Measurements from ENCODE around the gene NOL3. TPM values are rescaled to one million over a fixed set of nuclear protein-coding genes. Genes with fewer than 3 reads are reported as not detected.
A peak's percentile ranks its signal among the peaks of the same experiment; 100 is the strongest.

NOL3 gene
- total and polyA plus RNA-seq, 2 of the 13 experiments (the other 11 are each of a cell fraction or from before 2014, with no cell fraction given), result 5.7 to 20.5 TPM

- TF ChIP-seq MAFK (conservative IDR thresholded peaks at IDR 0.05 in 1 of 2, IDR thresholded peaks at IDR 0.05 in 1 of 2; ENCODE audit: low read length in 2 of 2) (0 out of 4 replicates have a peak, but pooled peaks of 1 of the 2 experiments have one; percentile 27), NKX3-1 (CRISPR knock-in tag; IDR thresholded peaks at IDR 0.05) (no peak), ZBTB7B (CRISPR knock-in tag; IDR thresholded peaks at IDR 0.05) (0 out of 2 replicates have a peak, but pooled peaks have one; percentile 17), NONO (IDR thresholded peaks at IDR 0.05) (no peak), NONO (CRISPR knock-in tag; conservative IDR thresholded peaks at IDR 0.05) (0 out of 2 replicates have a peak, but pooled peaks have one; percentile 1), CHD4 (IDR thresholded peaks at IDR 0.05; ENCODE audit: borderline replicate concordance, low read length) (no peak), KDM5B (CRISPR knock-in tag; IDR thresholded peaks at IDR 0.05; ENCODE audit: borderline replicate concordance) (peak; percentile 60; the same call in 1 of the 2 replicates), PRPF4 (IDR thresholded peaks at IDR 0.05; ENCODE audit: low read depth, low read length, poor library complexity, severe bottlenecking) (no peak), LRRFIP1 (CRISPR knock-in tag; conservative IDR thresholded peaks at IDR 0.05) (no peak), POGZ (CRISPR knock-in tag; IDR thresholded peaks at IDR 0.05) (peak; percentile 18; the same call in 1 of the 2 replicates), ZNF691 (CRISPR knock-in tag; IDR thresholded peaks at IDR 0.05; ENCODE audit: borderline replicate concordance, low read depth) (0 out of 2 replicates have a peak, but pooled peaks have one; percentile 12), ZNF552 (CRISPR knock-in tag; IDR thresholded peaks at IDR 0.05; ENCODE audit: borderline replicate concordance) (peak; percentile 30; the same call in 1 of the 2 replicates), ZNF607 (CRISPR knock-in tag; IDR thresholded peaks at IDR 0.05; ENCODE audit: borderline replicate concordance) (peak; percentile 60), HIVEP1 (CRISPR knock-in tag; IDR thresholded peaks at IDR 0.05) (no peak), ZNF274 (CRISPR knock-in tag; IDR thresholded peaks at IDR 0.05) (0 out of 2 replicates have a peak, but pooled peaks have one; percentile 10), NFIC (IDR thresholded peaks at IDR 0.05; ENCODE audit: low read length) (no peak), MED8 (CRISPR knock-in tag; IDR thresholded peaks at IDR 0.05; ENCODE audit: insufficient replicate concordance) (no peak), CEBPG (CRISPR knock-in tag; IDR thresholded peaks at IDR 0.05) (peak; percentile 21; the same call in 1 of the 2 replicates), ARHGAP35 (CRISPR knock-in tag; IDR thresholded peaks at IDR 0.05; ENCODE audit: borderline replicate concordance) (no peak), YEATS4 (CRISPR knock-in tag; IDR thresholded peaks at IDR 0.05; ENCODE audit: borderline replicate concordance) (no peak), SAFB2 (CRISPR knock-in tag; IDR thresholded peaks at IDR 0.05; ENCODE audit: borderline replicate concordance, low read depth) (no peak; the same call in none of the 2 replicates), KAT7 (CRISPR knock-in tag; IDR thresholded peaks at IDR 0.05; ENCODE audit: borderline replicate concordance) (no peak), PHF8 (CRISPR knock-in tag; IDR thresholded peaks at IDR 0.05) (peak; percentile 72), ZNF788 (CRISPR knock-in tag; IDR thresholded peaks at IDR 0.05; ENCODE audit: borderline replicate concordance) (peak; percentile 5; the same call in 1 of the 2 replicates), ZNF570 (CRISPR knock-in tag; IDR thresholded peaks at IDR 0.05; ENCODE audit: borderline replicate concordance) (no peak), ZNF550 (CRISPR knock-in tag; IDR thresholded peaks at IDR 0.05; ENCODE audit: borderline replicate concordance) (no peak; the same call in 1 of the 2 replicates), PHF21A (CRISPR knock-in tag; IDR thresholded peaks at IDR 0.05) (peak; percentile 85), ZNF207 (IDR thresholded peaks at IDR 0.05; ENCODE audit: borderline replicate concordance) (no peak)
Measured at GRCh38 chr16:67170168-67170948, at the start of gene NOL3 (continued).
